GM10847 (cell line): ENCODE data around the gene CRYGN.

Experiments
- POLR2A ChIP-seq: IDR thresholded peaks from 2 replicates; pipeline ENCODE4 v1.6.1; 2011; ENCODE audit not compliant: insufficient read length; ENCODE audit errors: extremely low read depth

The CRYGN gene

DNA sequence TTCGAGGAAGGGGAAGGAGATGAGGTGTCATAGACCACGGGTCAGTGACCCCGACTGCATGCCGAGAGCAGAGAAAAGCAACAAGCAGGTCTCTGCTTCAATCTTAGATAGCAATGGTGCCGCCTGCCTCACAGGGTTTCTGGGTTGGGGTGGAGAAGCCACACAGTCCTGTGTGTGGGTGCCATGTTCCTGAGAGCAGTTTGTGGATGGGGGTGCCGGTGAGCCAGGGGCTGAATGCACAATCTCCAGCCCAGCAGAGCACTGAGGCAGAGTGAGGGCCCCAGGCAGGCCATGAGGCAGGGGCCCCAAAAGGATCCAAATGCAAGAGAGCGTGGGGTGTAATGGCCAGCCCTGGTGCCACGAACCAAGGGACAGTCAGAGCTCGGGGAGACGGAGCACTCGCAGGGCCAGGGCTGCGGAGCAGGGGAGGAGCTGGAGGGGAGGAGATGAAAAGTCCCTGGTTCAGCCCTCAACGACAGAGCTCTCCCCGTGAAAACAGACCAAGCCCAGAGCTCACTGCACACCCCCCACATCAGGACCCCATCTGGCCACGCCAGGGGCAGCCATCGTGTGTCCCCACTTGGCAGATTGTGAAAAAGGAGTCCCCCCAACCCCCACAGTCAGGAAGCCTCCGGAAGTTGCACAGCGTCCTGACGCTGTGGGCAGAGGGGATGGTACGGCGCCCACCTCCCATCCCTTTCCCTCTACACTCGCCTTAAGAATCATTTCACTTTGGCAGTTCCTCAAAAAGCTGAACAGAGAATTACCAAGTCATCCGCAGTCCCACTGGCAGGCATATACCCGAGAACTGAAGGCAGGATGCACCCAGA, 50.0 kb downstream of the CRYGN start:
- TF ChIP-seq POLR2A, result no peak

- no peak for TF ChIP-seq POLR2A
Observed at GRCh38 chr7:151389096-151389767, 50.7 kb downstream of the CRYGN start.

GRCh38 chr7:151388430-151388829, 51.5 kb downstream of the CRYGN start:
- no peak for TF ChIP-seq POLR2A

DNA sequence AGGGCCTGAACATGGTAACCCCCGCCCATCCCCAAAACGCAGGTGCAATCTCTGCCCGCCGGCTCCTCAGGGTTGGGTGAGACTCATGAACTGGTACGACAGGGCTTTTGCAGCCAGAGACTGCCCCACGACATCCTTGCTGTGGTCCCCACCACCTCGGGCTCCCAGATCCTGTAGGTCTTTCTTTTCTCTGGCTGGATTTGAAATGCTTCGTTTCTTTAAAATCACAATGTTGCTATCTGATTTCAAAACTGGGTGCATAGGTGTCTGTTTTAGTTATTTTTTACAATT, 52.0 kb downstream of the CRYGN start:
- TF ChIP-seq POLR2A, result no peak

- no peak for TF ChIP-seq POLR2A
Observed at GRCh38 chr7:151387161-151388006, 52.6 kb downstream of the CRYGN start.

- no peak for TF ChIP-seq POLR2A
Observed at GRCh38 chr7:151386301-151387160, 53.4 kb downstream of the CRYGN start.

DNA sequence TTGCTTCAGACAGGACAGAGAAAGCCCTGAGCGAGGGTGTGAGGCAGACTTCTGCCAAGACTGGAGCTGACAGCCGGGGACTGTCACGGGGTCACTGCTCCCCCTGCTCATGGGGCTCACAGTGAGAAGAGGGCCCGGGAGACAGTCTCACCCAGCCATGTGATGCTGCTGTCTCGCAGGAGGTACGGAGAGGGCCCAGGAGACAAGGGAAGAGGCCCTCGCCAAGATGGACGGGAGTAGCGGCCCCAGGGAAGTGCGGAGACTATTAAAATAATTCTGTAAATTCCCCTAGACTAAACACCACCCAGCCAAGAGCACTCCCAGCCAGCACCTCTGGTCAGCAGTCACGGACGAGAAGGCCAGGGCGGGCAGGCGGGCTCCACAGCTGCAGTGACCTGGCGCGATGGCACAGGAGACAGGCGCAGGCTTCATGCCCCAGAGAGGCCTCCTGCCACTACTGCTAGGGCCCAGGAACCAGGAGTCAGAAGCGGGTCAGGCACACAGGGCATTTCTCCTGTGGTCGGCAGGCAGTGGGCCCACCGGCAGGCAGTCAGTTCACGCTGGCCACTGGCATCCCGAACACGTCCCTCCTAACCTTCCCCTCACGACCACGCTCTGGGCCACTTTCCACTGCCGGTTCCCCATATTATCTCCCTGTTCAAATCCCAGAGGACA, 54.2 kb downstream of the CRYGN start:
- TF ChIP-seq POLR2A, result no peak

DNA sequence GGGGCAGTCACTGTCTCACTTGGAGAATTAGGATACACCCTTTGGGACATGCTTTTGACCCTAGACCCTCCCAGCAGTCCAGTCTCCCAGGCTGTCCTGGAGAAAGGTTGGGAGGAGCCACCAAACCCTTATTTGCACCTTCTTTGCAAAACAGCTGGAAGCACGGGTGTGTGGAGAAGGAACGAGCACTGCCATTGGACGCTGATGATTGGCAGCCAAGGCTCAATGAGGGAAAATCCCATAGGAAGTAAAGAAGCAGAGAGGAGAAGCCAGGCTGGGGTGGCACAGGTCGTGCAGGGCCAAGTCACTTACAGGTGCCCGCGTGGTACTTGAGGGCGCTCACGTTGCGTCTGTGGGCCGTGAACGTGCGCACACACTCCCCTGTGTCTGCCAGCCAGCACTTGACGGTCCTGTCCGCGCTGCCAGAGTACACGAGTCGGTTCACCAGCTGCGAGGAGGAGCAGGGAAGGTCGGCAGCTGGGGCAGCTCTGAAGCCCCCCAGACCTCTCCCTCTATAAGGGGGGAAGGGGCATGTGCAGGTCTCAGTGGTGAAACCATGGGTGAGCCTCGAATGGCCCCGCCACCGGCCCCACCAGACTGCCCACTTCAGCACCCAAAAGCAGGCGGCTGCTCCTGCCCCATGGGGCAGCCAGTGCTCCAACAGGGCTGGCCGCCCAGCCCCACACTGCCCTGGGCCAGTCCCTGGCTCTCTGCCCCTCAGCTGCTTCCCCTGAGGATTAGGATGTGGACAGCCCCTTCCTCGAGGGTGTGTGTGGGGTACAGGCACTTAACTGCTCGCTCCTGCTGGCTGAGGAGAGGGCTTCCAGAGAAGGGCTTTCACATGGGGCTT, 54.9 kb downstream of the CRYGN start:
- TF ChIP-seq POLR2A, result no peak

DNA sequence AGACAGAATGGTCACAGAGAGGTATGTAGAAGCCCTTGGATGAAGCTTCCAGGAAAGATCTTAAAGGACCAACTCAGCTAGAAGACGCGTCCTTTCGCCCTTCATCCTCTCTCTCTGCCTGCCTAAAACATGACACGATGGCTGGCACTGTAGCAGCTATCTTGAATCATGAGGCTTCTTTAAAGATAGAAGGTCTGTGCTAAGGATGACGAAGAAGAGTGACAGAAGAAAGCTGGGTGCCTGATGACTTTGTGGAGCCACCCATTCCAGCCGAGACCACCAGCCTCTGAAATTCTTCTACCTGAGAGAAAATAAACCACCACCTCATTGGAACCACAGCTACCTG, 55.6 kb downstream of the CRYGN start:
- no peak for TF ChIP-seq POLR2A

- no peak for TF ChIP-seq POLR2A
Observed at GRCh38 chr7:151383638-151384351, 56.1 kb downstream of the CRYGN start.

DNA sequence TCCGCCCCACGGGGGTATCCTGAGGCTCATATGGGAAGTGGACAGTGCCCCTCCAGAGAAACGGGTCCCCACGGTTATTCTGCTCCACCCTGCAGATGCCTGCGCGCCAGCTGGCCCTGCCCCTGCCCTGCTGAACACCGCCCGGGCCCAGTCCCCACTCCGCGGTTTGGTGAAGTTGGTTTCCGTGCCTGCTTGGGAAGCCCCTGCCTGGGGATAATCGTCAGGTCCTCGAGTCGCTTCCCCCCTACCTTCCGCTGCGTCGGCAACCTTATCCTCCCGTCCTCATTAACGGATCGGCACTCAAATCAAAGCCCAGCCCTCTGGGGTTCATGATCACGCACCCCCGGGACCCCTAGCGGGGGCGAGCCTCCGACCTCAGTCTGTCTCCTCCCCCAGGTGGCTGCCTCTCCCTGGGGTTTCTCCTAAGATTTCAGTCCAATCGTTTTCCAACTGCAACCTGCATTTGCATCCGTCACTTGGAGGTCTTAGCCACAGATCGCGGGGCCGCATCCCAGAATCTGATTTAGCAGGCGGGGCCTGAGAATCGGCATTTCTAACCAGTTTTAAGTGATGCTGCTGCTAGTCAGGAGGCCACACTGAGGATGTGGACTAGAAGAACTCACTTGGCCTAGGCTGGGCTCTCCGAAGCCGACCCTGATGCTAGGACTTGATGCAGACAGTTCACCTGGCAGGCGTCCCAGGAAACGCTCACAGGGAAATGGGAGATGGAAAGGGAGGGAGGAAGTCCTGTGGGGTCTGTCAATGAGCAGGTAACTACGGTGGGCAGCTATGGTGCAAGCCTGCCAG, 57.7 kb downstream of the CRYGN start:
- no peak for TF ChIP-seq POLR2A

DNA sequence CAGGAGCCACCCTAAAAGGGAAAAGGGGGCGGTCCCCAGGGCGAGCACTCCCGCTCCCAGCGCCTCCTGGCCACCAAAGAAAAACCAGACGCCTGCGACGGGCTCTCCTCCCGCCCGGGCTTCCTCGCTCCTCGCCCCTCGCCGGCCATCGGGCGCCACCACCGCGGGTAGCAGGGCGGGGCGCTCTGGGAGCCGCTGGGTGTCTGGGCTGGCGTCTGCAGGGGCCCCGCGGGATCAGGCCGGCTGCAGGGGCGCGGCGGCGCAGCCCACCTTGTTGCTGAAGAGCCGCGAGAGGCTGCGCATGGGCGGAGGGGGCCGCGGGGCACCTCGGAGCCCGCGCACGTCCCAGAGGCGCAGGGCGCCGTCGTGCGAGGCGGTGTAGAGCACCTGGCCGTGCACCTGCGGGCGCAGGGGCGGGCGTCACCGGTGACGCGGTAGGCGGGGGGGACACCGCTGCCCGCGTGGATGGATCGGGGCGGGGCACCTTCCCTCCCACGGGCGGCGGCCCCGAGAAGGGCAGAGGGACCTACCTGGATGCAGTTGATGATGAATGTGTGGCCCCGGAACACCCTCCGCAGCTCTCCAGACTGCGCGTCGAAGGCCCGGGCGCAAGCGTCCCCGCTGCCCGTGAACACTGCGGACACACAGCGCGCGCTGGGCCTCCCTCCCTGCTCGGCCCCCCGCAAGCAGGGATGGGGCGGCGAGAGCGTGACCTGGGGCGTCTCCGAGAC, 58.4 kb downstream of the CRYGN start:
- TF ChIP-seq POLR2A, result no peak

GRCh38 chr7:151381098-151381347, 58.9 kb downstream of the CRYGN start:
- no peak for TF ChIP-seq POLR2A
